Embryonic facial prominence (tissue), 1 donor: ENCODE measurements around the gene ARMH3.
"Not testable (repeated sequence)": the region's sequence is repeated elsewhere in the genome, so short reads cannot be mapped to it uniquely, and the experiment has no call there.

Source experiments
- DNase-seq: peaks from one replicate; pipeline ENCODE4 v3.0.0-alpha.2; 2016; ENCODE audit errors: extremely low spot score

The ARMH3 gene

GRCh38 chr10:102045292-102045691 lies 10.7 kb downstream of the ARMH3 start:
- no peak for DNase-seq

DNA sequence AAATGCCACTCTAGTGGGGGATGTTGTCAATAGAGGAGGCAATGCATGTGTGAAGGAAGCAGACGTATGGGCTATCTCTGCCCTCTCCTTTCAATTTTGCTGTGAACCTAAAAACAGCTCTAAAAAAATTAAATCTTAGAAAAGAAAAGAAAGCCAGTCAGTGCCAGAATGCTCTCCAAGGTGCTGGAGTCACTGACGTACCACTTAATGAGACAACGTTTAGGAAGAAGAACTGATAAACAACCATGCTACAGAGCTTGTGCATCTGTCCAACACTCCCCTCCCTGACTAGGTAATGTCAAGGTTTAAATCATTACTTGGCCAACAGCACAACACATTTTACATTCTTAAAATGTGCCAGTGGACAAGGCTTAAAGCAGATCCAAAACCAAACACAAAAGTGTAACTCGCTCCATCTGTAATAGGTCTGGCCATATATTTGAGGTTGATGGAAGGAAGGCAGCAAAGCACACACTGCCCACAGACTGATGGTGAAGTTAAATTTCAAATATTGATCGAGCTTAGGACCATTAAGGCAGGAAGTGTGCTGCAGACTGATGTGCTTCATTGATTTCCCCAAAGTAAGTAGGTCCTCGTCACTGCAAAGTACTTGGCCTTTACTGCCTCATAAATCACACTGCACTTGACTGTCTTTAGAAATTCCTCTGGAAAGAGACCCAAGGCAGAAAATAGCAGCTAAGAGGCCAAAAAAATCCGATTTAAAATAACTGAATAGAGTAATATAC lies 15.5 kb downstream of the ARMH3 start:
- DNase-seq = no peak

- DNase-seq = no peak
These were observed 17.6 kb downstream of the ARMH3 start for GRCh38 chr10:102038410-102038809.

DNA sequence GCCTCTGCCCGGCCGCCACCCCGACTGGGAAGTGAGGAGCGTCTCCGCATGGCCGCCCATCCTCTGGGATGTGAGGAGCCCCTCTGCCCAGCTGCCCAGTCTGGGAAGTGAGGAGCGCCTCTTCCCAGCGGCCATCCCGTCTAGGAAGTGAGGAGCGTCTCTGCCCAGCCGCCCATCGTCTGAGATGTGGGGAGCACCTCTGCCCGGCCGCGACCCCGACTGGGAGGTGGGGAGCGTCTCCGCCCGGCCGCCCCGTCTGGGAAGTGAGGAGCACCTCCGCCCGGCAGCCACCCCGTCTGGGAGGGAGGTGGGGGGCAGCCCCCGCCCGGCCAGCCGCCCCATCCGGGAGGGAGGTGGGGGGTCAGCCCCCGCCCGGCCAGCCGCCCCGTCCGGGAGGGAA lies 20.2 kb downstream of the ARMH3 start:
- not testable (repeated sequence) for DNase-seq

DNA sequence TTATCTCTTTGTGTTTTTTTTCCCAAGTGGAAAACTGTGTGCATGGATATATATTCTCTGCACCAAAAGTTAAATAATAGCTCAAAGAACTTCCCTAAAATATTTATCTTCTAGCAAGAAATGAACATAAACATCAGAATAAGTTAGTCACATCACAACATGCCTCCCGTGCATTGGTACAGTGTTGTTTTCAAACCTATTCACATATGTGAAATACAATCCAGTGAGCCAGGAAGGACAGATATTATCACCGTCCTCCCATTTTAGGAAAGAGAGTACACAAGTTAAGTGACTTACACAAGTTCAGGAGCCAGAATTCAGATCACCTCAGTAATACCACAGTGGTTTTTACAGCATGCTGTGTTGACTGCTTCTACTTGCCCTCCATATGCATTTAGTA lies 22.2 kb downstream of the ARMH3 start:
- no peak for DNase-seq

DNA sequence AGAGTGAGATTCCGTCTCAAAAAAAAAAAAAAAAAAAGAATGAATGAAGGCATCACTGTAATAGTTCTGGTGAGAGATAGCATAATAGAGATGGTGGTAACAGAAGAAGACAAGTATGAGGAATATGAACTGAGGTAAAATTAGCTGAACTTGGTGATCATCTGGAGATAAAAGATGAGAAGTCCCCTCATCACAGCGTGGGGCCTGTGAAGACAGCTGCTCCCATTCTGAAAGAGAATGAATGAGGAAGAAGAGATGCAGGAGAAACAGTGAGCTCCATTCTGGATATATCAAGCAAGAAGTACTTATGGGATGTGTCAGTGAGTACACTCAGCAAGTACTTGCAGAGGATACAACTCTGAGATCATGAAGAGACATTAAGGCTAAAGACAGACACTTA lies 28.7 kb downstream of the ARMH3 start:
- no peak for DNase-seq

DNA sequence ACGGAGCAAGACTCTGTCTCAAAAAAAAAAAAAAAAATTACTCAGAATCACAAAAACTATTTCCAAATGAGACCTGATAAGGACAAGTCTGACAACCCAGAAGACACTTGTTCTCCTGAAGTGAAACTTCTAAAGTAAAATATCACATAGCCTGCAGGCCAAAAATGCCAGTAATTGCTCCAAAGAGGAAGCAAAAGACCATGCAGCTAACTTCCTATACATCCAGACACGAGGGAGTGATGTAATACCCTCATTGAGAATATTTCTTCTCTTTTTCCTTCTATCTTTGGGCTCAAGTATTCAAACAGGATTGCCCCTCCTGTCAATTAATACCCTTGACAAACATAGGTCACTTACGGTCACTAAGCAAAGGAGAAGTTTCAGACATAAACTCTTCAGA lies 31.2 kb downstream of the ARMH3 start:
- DNase-seq = no peak

- no peak for DNase-seq
These were observed 35.0 kb downstream of the ARMH3 start for GRCh38 chr10:102020938-102021337.

DNA sequence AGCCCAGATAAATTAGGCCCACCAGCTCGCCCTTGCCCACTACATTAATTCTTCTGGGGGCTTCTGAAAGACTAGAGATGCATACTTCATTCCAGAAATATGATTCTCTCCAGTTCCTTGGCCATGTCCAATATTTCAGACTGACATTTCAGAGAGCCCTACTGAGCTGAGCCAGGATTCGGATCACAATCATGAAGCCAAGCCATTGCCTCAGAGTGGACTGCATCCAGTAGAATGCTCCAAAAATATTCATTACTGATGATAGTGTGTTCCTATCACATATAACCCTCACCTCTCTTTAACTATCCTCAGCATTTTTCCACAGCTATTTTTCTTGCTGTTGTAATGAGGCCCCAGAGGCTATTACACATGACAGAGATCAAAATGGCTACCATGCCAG lies 38.7 kb downstream of the ARMH3 start:
- no peak for DNase-seq

- DNase-seq = no peak
These were observed 39.6 kb downstream of the ARMH3 start for GRCh38 chr10:102016416-102016815.

GRCh38 chr10:102010961-102011360 lies 45.0 kb downstream of the ARMH3 start:
- DNase-seq = no peak

DNA sequence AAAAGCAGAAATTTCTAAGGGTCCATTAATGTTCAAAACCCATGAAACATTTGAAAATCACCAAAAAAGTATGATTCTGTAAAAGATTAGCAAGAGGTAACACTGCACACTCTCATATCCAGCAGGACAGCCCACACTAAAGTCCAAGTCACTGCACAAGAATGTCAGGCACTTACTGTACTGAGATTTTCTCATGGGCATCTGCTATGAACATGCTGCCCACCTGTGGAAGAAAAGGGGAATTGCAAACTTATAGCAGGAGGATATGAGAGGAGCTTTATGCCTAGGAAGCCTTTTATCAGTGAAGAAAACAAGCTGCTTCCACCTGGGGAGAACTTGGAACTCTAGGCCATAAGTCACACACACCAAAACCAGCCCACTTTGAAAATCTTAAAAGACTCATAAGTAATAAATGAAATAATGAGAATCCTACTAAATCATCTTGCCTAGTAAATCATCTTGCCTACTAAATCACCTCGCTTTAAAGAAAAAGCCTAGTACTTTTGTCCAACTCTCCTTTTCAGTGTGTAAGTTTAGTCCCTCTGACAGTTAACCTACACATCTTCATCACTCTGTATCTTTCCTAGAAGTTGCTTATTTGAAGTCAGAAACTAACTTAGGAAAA lies 46.1 kb downstream of the ARMH3 start:
- peak; percentile 47 for DNase-seq

DNA sequence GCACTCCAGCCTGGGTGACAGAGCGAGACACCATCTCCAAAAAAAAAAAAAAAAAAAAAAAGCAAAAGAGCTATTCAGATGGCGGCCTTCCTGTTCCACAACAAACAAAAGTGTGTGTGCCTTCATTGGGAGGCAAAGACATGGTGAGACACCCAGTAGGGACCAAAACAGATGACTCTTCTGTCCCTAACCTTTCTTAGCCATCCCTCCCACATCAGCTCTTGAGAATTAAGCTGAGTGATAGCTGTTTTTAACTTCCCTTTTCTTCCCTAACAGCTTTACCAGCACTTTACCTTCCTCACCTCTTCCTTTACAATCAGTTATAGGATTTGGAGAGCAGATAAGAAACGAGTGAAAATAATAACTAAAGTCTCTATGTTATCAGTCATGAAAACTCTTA lies 48.2 kb downstream of the ARMH3 start:
- DNase-seq = no peak

DNA sequence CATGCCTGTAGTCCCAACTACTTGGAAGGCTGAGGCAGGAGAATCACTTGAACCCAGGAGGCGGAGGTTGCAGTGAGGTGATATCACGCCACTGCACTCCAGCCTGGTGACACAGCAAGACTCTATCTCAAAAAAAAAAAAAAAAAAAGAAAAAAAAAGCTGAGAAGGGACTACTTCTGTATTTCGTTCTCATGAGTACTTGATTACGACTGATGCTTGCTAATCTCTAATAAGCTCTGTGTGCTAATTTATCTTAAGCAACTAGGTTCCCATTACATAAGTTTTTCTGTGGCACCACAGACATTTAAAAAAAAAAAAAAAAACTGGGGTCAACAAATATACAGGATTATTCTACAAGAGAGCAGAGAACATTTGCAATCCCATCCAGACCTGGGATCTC lies 48.9 kb downstream of the ARMH3 start:
- not testable (repeated sequence) for DNase-seq

DNA sequence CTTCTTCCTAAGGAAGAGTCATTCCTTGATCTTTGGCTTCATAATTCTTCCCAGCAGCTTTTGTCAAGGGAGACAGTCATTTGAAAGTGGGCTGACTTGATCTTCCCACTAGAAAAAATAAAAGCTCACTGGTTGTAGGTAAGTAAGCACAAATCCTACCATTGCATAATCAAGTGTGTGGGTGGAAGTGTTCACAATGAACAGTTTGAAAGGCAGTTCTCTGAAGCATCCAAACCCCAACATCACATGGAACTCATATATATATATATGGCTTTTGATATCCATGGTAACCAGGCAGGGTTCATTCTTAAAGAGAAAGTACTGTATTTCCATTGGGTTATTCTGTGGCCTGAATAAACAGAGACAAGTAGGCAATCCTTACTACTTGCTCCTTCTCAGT lies 51.6 kb downstream of the ARMH3 start:
- DNase-seq = no peak

GRCh38 chr10:102003541-102003940 lies 52.4 kb downstream of the ARMH3 start:
- no peak for DNase-seq

DNA sequence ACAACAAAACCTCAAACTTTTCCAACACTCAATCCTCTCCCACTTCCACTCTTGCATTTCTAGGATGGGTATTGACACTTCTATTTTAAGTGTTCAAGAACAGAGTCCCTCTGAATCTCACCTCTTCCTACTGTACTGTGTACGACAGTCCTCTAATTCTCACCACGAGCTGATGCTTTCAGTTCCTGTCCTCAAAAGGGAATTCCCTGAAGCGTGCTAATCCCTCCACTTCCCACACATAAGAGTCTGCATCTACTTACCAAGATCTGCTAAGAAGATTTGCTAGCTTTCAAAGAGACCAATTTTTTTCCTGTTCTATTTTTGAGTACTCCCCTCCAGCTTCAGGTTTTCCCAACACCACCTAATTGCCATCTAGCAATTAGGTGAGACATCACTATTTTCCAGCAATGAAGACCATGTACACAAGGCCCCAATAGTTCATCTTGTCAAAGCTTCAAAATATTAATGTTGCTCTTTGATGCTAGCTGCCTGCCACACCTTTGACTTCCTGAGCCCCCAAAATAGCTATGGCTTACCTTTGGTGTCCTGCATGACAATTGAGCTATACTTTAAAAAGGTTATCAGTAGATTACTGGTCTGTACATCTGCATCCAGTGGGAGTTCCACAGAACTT lies 54.4 kb downstream of the ARMH3 start:
- DNase-seq = no peak

GRCh38 chr10:101997803-101998202 lies 58.2 kb downstream of the ARMH3 start:
- DNase-seq = no peak

DNA sequence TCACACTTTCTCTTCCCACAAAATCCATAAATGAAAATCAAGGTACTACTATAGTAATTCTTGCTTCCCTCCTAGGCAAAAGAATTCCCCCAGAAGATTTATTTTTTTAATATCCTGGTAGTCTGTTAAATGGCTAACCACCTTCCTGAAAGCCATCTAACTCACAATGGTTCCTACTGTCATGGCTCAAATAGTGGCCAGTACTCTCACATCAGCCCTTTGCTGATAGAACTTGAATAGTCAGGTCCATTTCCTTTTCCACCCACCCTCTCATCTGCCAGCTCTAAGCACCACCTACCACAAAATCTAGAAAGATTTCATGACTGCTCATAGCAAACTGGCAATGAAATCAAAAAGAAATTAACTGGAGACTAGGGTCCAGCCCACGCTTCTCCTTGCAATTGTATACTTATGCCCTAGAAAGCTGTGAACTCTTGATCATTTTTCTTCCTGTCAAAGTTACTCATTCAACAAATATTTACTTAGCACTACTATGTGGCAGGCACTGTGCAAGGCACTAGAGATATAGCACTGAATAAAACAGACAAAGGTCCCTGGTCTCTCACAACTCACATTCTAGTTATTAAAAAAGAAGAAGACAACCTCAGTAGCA lies 60.4 kb downstream of the ARMH3 start:
- DNase-seq = no peak

GRCh38 chr10:101993651-101994200 lies 62.2 kb downstream of the ARMH3 start:
- DNase-seq = no peak

DNA sequence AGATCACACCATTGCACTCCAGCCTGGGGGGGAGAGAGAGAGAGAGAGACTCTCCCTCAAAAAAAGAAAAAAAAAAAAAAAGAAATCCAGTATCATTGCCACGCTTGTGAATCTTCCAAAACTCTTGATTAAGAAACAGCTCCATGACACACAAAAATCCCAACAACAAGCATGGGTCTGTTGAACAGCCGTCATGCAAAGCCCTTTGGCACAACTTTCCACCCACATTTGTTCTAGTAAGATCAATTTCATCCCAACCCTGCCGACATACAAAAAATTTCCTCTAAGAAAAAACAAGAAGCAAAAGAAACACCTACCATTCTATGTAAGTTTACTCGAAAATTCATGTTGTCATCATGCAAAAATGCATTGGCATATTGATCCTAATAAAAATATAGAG lies 62.8 kb downstream of the ARMH3 start:
- DNase-seq = no peak

- no peak for DNase-seq
These were observed 68.8 kb downstream of the ARMH3 start for GRCh38 chr10:101987136-101987535.

- DNase-seq = no peak
These were observed 69.4 kb downstream of the ARMH3 start for GRCh38 chr10:101986624-101986971.
